ENCODE data around the gene CDC73. TPM values are rescaled to one million over a fixed set of nuclear protein-coding genes. Genes with fewer than 3 reads are reported as not detected.

The CDC73 gene
- total RNA-seq, 1 donor from 2014 or later: 20.1 TPM

DNA sequence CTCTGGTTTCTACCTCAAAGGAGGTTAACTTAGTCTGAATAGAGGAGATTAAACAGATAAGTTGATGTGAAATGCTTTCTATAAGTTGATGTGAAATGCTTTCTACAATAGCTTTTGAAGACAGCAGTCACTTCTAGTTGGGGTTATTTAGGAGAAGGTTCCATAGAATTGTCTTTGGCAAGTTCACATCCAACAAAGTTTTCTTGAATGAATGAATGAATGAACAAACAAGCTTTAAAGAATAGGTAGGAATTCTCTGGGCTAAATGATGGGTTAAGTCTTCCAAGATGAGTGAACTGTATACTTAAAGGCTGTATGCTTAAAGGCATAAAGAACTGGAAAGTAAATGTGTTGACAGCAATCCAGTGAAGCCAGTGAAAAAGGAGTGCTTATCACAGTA is 1.9 kb downstream of the CDC73 start:
- TF ChIP-seq, protein P1, sequence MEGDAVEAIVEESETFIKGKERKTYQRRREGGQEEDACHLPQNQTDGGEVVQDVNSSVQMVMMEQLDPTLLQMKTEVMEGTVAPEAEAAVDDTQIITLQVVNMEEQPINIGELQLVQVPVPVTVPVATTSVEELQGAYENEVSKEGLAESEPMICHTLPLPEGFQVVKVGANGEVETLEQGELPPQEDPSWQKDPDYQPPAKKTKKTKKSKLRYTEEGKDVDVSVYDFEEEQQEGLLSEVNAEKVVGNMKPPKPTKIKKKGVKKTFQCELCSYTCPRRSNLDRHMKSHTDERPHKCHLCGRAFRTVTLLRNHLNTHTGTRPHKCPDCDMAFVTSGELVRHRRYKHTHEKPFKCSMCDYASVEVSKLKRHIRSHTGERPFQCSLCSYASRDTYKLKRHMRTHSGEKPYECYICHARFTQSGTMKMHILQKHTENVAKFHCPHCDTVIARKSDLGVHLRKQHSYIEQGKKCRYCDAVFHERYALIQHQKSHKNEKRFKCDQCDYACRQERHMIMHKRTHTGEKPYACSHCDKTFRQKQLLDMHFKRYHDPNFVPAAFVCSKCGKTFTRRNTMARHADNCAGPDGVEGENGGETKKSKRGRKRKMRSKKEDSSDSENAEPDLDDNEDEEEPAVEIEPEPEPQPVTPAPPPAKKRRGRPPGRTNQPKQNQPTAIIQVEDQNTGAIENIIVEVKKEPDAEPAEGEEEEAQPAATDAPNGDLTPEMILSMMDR (IDR thresholded peaks at IDR 0.05; ENCODE audit: insufficient read depth, low read length, poor library complexity, severe bottlenecking): no peak
- H3K36me3 ChIP-seq (ENCODE audit: control insufficient read depth, insufficient read depth, low read length): no peaks in the 10 kb centered on the region
- H3K4me3 ChIP-seq (ENCODE audit: low read depth, low read length): no peak overlapping the region
- DNase-seq (ENCODE audit: low read depth): no peak
- no peaks in the 10 kb centered on the region for H3K27me3 ChIP-seq (ENCODE audit: control insufficient read depth, insufficient read depth, low read length)

DNA sequence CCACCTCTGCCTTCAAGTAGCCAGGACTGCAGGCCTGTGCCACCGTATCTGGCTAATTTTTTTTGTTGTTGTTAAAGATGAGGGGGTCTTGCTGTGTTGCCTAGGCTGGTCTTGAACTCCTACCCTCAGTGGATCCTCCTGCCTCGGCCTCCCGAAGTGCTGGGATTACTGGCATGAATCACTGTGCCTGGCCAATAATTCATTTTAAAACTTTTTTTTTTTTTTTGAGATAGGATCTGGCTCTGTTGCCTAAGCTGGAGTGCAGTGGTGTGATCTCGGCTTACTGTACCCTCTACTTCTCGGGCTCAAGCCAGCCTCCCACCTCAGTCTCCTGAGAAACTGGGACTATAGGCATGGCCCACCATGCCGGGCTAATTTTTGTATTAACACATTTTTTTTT is 3.5 kb downstream of the CDC73 start:
- no peak for DNase-seq (ENCODE audit: low read depth)
- TF ChIP-seq, protein P1 (IDR thresholded peaks at IDR 0.05; ENCODE audit: insufficient read depth, low read length, poor library complexity, severe bottlenecking): no peak
- Histone ChIP-seq H3K27me3 (ENCODE audit: control insufficient read depth, insufficient read depth, low read length) (no peaks in the 10 kb centered on the region), H3K36me3 (ENCODE audit: control insufficient read depth, insufficient read depth, low read length) (no peaks in the 10 kb centered on the region), H3K4me3 (ENCODE audit: low read depth, low read length) (no peak overlapping the region)

DNA sequence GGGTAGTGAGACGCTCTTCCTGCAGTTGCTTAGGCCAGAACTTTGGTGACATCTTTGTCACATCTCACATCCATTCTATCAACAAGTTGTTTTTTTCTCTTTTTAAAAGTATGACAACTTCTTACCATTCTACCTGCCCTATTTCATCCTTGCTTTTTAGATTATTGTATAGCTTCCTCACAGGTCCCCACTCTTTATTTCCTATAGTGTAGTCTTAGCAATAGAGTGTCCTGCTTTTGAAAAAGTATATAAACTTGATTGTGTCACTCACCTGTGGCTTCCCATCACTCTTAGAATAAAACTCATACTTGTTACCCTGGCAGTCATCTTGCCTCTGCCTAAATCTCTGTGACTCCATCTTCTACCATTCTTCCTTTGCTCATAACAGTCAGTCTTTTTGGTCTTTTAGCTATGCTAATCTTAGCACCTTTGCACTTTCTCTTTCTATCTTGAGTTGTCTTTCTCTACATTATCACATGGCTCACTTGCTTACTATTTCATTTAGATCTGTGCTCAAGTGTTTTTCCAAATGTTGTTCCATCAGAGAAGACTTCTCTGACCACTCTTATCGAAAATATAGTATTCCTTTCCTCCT is 9.5 kb downstream of the CDC73 start:
- TF ChIP-seq, protein P1 (IDR thresholded peaks at IDR 0.05; ENCODE audit: insufficient read depth, low read length, poor library complexity, severe bottlenecking): no peak
- no peak for DNase-seq (ENCODE audit: low read depth)
- H3K27me3 ChIP-seq (ENCODE audit: control insufficient read depth, insufficient read depth, low read length): no peaks in the 10 kb centered on the region
- H3K36me3 ChIP-seq (ENCODE audit: control insufficient read depth, insufficient read depth, low read length): no peaks in the 10 kb centered on the region
- no peak overlapping the region for H3K4me3 ChIP-seq (ENCODE audit: low read depth, low read length)

DNA sequence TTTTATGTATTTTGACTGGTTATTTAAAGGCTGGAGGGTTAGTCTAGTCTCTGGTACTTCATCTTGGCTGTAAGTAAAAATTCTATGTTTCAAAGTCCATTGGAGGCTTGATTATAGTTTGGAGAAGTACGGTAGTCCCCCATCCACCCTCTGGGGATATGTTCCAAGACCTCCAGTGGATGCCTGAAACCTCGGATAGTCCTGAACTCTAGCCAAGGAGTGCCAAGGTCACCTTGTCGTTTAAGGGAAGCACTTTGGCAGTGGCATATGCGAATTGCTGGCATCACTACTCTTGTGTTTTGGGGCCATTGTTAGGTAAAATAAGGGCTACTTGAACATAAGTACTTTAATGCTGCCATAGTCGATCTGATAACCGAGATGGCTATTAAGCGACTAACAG is 18.4 kb downstream of the CDC73 start:
- no peak for DNase-seq (ENCODE audit: low read depth)
- Histone ChIP-seq H3K36me3 (ENCODE audit: control insufficient read depth, insufficient read depth, low read length) (no peaks in the 10 kb centered on the region), H3K27me3 (ENCODE audit: control insufficient read depth, insufficient read depth, low read length) (no peaks in the 10 kb centered on the region), H3K4me3 (ENCODE audit: low read depth, low read length) (no peak overlapping the region)
- TF ChIP-seq, protein P1 (IDR thresholded peaks at IDR 0.05; ENCODE audit: insufficient read depth, low read length, poor library complexity, severe bottlenecking): no peak

DNA sequence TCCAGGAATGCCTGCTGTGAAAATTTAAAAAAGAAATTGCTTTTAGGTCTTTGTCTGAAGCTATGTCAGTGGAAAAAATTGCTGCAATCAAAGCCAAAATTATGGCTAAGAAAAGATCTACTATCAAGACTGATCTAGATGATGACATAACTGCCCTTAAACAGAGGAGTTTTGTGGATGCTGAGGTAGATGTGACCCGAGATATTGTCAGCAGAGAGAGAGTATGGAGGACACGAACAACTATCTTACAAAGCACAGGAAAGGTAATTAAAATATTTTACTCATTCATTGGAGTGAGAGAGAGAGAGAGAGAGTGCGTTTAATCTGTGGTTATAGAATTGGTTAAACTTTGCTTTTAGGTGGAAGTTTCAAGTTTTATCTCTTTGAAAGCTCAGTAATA is 20.0 kb downstream of the CDC73 start:
- no peak overlapping the region for H3K4me3 ChIP-seq (ENCODE audit: low read depth, low read length)
- H3K36me3 ChIP-seq (ENCODE audit: control insufficient read depth, insufficient read depth, low read length): no peaks in the 10 kb centered on the region
- no peak for DNase-seq (ENCODE audit: low read depth)
- no peaks in the 10 kb centered on the region for H3K27me3 ChIP-seq (ENCODE audit: control insufficient read depth, insufficient read depth, low read length)
- TF ChIP-seq, protein P1 (IDR thresholded peaks at IDR 0.05; ENCODE audit: insufficient read depth, low read length, poor library complexity, severe bottlenecking): no peak

DNA sequence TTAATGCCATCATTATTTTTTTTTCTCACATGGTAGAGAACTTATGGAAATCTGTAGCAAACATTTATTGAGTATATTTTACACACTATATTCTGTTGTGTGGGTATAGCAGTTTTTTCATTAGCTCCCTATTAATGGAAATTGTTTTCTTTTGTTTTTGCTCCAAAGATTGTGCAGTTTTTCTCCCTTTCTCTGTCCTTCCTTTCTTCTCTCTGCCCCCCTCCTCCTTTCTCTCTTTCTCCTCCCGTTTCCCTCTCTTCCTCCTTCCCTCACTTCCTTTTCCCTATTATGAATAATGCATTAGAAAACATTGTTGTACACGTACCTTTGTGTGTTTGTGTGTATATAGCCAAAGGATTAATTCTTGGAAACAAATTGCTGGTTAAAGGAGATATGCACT is 20.6 kb downstream of the CDC73 start:
- TF ChIP-seq, protein P1 (IDR thresholded peaks at IDR 0.05; ENCODE audit: insufficient read depth, low read length, poor library complexity, severe bottlenecking): no peak
- no peak for DNase-seq (ENCODE audit: low read depth)
- no peaks in the 10 kb centered on the region for H3K27me3 ChIP-seq (ENCODE audit: control insufficient read depth, insufficient read depth, low read length)
- no peaks in the 10 kb centered on the region for H3K36me3 ChIP-seq (ENCODE audit: control insufficient read depth, insufficient read depth, low read length)
- H3K4me3 ChIP-seq (ENCODE audit: low read depth, low read length): no peak overlapping the region

Measured in kidney epithelial cell (primary cell).